NT2/D1 (cell line): ENCODE results near the gene POR.

Source experiments
- SUZ12 ChIP-seq: IDR thresholded peaks from 2 replicates; pipeline ENCODE4 v1.6.1; 2011; ENCODE audit not compliant: insufficient read length, insufficient read depth; ENCODE audit errors: extremely low read depth
- YY1 ChIP-seq: IDR thresholded peaks from 2 replicates; pipeline ENCODE4 v1.6.1; 2011; ENCODE audit not compliant: insufficient read length, insufficient read depth
- ZNF274 ChIP-seq: IDR thresholded peaks from 2 replicates; pipeline ENCODE4 v1.6.1; 2011; ENCODE audit warnings: mild to moderate bottlenecking, low read depth, low read length

DNA sequence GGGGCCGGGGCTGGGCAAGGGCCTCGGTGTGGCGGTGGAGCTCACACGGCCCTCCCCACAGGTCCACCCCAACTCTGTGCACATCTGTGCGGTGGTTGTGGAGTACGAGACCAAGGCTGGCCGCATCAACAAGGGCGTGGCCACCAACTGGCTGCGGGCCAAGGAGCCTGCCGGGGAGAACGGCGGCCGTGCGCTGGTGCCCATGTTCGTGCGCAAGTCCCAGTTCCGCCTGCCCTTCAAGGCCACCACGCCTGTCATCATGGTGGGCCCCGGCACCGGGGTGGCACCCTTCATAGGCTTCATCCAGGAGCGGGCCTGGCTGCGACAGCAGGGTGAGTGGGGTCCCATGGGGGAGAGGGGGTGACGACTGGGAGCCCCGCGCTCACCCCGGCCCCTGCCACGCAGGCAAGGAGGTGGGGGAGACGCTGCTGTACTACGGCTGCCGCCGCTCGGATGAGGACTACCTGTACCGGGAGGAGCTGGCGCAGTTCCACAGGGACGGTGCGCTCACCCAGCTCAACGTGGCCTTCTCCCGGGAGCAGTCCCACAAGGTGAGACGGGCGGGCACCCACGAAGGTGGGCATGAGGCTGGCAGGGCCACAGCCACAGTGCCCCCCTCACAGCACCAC lies 70.7 kb downstream of the POR start:
- TF ChIP-seq ZNF274 (no peak), SUZ12 (no peak), YY1 (no peak)
